HUES48 (cell line): ENCODE measurements around the gene METTL23.
"Not testable (repeated sequence)": the region's sequence is repeated elsewhere in the genome, so short reads cannot be mapped to it uniquely, and the experiment has no call there.

Experiments used
- H3K27ac ChIP-seq: one replicate; pipeline ENCODE4 v1.7.0; 2013; ENCODE audit warnings: low read depth, low read length, inconsistent platforms
- H3K27me3 ChIP-seq: 2 replicates; pipeline ENCODE4 v1.6.1; 2013; ENCODE audit warnings: mild to moderate bottlenecking, low read length; ENCODE audit not compliant: control insufficient read depth, insufficient read depth
- H3K36me3 ChIP-seq: 2 replicates; pipeline ENCODE4 v1.6.1; 2013; ENCODE audit warnings: low read length; ENCODE audit not compliant: control insufficient read depth, insufficient read depth
- H3K4me1 ChIP-seq: 2 replicates; pipeline ENCODE4 v1.6.1; 2013; ENCODE audit warnings: mild to moderate bottlenecking, low read length; ENCODE audit not compliant: control insufficient read depth, insufficient read depth
- H3K4me3 ChIP-seq: 2 replicates; pipeline ENCODE4 v1.5.1; 2013; ENCODE audit warnings: mild to moderate bottlenecking, low read depth, low read length
- H3K9ac ChIP-seq: 2 replicates; pipeline ENCODE4 v1.6.1; 2013; ENCODE audit warnings: mild to moderate bottlenecking, low read depth, low read length, moderate library complexity
- H3K9me3 ChIP-seq: 2 replicates; pipeline ENCODE4 v1.6.1; 2013; ENCODE audit warnings: low read length; ENCODE audit not compliant: control insufficient read depth, insufficient read depth

METTL23 gene

DNA sequence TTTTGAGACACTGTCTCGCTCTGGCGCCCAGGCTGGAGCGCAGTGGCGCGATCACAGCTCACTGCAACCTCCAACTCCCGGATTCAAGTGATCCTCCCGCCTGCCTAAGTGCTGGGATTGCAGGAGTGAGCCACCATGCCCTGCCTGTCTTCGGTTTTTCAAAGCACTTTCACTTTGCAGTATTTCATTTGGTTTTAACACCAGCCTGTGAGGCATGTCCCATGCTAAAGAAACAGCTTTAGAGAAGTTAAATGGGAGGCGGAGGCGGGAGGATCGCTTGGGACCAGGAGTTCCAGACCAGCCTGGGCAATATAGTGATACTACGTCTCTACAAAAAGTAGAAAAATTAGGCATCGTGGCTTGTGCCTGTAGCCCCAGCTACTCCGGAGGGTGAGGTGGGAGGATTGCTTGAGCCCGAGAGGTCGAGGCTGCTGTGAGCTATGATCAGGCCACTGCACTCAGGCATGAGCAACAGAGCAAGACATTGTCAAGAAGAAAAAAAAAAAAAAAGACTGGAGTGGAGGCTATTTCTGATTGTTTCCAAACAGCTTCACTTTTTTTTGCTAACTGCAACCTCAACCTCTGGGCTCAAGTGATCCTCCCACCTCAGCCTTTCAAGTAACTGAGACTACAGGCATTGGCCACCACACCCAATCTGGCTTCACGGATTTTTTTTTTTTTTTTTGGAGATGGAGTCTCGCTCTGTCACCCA lies 1.3 kb downstream of the METTL23 start:
- peak overlapping the region; percentile 99 for H3K4me3 ChIP-seq
- H3K9ac ChIP-seq, result no peak overlapping the region
- no peaks in the 10 kb centered on the region for H3K4me1 ChIP-seq
- no peaks in the 10 kb centered on the region for H3K27me3 ChIP-seq
- H3K9me3 ChIP-seq, result no peaks in the 10 kb centered on the region
- H3K27ac ChIP-seq, result no peak overlapping the region
- peaks cover 41% of the 10 kb centered on the region for H3K36me3 ChIP-seq

DNA sequence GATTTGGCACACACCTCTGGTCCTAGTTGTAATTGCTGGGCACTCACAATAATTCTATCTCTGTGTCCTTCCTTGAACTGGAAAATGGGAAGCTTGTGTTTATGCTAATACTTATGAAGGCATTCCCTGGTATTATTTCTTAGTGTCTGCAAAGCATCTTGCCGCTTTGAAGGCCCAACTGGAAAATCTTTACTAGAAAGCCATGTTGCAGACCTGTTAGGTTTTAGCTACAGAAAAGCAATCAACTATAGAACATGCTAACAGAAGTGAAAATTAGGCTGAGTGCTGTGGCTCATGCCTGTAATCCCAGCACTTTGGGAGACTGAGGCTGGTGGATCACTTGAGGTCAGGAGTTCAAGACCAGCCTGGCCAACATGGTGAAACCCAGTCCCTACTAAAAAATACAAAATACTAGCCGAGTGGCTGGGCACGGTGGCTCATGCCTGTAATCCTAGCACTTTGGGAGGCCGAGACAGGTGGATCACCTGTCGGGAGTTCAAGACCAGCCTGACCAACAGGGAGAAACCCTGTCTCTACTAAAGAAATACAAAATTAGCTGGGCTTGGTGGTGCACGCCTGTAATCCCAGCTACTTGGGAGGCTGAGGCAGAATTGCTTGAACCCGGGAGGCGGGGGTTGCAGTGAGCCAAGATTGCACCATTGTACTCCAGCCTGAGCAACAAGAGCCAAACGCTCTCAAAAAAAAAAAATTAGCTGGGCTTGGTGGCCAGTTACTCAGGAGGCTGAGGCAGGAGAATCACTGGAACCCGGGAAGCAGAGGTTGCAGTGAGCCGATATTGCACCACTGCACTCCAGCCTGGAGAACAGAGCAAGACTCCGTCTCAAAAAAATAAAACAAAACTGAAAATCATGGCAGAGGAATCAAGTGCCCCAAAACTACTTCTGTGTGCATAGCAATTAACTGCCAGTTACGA lies 5.4 kb downstream of the METTL23 start:
- H3K9me3 ChIP-seq, H3K27me3 ChIP-seq, H3K9ac ChIP-seq, H3K4me3 ChIP-seq: not testable (repeated sequence)
- peaks cover 12% of the 10 kb centered on the region; the same call in 1 of the 2 replicates for H3K4me1 ChIP-seq
- peak overlapping the region; percentile 31 for H3K27ac ChIP-seq
- peaks cover 60% of the 10 kb centered on the region for H3K36me3 ChIP-seq

DNA sequence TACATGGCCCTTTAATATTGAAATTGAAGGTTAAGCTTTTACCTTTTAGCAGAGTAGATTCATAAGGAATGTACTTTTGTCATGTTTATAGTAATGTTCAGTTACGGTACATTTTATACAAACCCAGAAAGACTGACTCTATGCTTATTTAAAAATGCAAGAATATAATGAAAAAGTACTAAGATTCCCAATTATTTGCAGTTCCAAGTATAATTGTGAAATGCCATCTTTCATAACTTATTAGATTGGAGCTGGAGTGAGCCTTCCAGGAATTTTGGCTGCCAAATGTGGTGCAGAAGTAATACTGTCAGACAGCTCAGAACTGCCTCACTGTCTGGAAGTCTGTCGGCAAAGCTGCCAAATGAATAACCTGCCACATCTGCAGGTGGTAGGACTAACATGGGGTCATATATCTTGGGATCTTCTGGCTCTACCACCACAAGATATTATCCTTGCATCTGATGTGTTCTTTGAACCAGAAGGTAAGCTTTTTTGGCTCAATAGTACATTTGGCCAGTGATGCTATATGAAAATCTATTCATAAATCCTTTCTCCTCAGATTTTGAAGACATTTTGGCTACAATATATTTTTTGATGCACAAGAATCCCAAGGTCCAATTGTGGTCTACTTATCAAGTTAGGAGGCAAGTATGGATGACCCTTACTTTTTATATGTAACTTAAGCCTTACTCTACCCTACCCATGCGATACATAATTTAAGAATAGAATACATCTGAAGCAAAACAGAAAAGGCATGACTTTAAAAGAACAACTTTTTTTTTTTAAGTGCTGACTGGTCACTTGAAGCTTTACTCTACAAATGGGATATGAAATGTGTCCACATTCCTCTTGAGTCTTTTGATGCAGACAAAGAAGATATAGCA lies 6.3 kb downstream of the METTL23 start:
- Histone ChIP-seq H3K9me3 (no peaks in the 10 kb centered on the region), H3K4me3 (peak overlapping the region; percentile 99; the same call in 1 of the 2 replicates), H3K9ac (no peak overlapping the region), H3K27me3 (no peaks in the 10 kb centered on the region), H3K27ac (peak overlapping the region; percentile 36), H3K4me1 (peaks cover 12% of the 10 kb centered on the region; the same call in 1 of the 2 replicates), H3K36me3 (peaks cover 60% of the 10 kb centered on the region)

DNA sequence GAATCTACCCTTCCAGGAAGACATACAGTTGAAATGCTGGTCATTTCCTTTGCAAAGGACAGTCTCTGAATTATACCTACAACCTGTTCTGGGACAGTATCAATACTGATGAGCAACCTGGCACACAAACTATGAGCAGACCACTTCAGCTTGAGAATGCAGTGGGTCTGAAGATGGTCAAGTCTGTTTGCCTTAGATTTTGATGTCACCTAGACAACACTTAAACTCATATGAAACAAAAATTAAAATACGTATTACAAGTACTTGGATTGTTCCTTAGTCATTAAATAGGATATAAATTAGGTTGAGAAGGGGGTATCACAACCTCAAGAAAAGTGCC lies 6.9 kb downstream of the METTL23 start:
- Histone ChIP-seq H3K4me1 (peaks cover 15% of the 10 kb centered on the region), H3K27me3 (no peaks in the 10 kb centered on the region), H3K36me3 (peaks cover 60% of the 10 kb centered on the region), H3K4me3 (peak overlapping the region; percentile 99), H3K9ac (no peak overlapping the region), H3K9me3 (no peaks in the 10 kb centered on the region), H3K27ac (peak overlapping the region; percentile 36)

DNA sequence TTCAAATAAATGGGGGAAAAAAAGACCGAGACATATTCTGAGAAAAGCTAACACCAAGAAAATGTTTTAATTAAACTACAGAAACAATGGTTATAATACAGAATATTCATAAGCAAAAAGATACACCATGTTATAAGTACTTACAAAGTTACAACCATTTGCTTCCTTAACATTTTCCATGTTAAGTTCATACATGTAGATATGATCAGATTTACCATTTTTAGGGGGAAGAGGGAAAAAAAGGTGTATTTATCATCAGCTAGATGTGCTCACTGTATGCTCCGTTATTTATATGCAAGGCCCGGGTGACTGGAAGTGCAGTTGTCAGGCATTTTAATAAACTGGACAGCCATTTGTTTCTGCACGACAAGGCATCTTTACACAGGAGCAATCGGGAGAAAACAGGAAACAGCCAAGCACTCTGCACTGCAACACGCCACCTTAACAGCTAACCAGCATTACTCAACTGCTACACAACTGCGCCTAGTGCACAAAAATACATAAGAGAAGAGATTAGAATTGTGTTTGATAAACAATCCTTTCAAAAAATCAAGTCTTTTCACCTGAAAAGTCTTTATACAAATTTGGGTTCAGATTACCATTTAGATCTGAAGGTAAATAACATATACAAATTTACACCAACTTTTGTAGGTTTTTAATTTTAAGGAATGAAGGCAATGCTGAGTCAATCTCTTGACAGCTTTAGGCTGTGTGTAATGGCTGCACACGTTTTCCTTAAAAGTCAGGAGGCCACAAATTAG lies 7.6 kb downstream of the METTL23 start:
- H3K27me3 ChIP-seq, result no peaks in the 10 kb centered on the region
- no peaks in the 10 kb centered on the region for H3K9me3 ChIP-seq
- H3K4me1 ChIP-seq, result peaks cover 19% of the 10 kb centered on the region
- peak overlapping the region; percentile 36 for H3K27ac ChIP-seq
- peaks cover 59% of the 10 kb centered on the region for H3K36me3 ChIP-seq
- H3K9ac ChIP-seq, result peak overlapping the region; percentile 11; the same call in 1 of the 2 replicates
- H3K4me3 ChIP-seq, result peak overlapping the region; percentile 99

DNA sequence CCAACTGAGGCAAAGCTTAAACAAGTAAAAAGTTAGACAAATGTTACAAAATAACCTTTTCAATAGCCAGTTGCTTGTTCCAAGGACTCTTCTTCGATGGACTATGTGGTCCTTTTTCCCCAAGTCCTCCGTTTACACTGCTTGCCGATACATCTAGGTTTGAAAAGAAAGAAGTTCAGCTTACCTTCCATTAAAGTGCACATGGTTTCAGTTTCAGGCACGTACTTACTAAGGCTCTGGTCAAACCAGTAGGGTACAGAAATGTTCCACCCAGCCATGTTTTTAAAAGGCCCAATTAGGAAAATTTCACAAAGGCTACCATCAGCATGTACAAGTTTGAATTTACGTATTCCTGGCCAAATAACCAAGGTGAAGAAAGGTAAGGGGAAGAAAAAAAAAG lies 8.4 kb downstream of the METTL23 start:
- no peaks in the 10 kb centered on the region for H3K9me3 ChIP-seq
- peak overlapping the region; percentile 100 for H3K9ac ChIP-seq
- no peaks in the 10 kb centered on the region for H3K27me3 ChIP-seq
- peaks cover 19% of the 10 kb centered on the region for H3K4me1 ChIP-seq
- H3K36me3 ChIP-seq, result peaks cover 56% of the 10 kb centered on the region
- H3K4me3 ChIP-seq, result peak overlapping the region; percentile 99
- H3K27ac ChIP-seq, result peak overlapping the region; percentile 47

DNA sequence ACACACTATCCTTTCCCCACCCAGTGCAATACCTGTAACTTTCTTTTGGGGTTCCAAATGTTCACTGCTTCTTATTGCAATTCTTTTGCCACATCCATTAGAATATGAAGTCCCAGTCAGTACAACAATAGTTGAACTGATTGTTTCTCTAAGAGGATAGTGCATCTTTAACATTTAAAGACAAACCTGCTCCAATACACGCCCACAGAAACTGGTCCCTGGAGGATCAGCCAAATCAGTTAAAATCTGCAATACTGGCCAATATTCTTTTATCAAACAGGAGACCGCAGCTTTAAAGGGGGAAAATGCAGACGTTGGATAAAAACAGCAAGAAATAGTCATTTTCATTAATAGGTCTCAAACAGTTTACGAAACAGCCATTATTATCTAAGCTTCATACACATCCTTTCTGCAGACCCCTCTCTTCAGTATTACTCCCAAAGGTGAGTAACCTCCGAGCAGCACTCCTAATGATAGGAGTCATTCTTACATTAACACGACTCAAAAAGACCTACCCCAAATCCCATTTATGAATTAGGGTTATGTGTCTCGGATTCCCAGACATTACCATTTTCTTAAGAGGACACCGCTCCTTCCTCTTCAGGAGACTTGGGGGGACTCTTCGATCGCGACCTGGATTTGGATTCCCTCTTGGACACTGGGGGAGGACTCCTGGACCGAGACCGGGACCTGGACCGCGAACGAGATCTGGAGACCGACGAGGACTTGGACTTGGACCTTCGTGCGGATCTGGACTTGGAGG lies 9.1 kb downstream of the METTL23 start:
- Histone ChIP-seq H3K9me3 (no peaks in the 10 kb centered on the region), H3K9ac (peak overlapping the region; percentile 100), H3K4me3 (peak overlapping the region; percentile 99), H3K27ac (peak overlapping the region; percentile 97), H3K4me1 (peaks cover 19% of the 10 kb centered on the region), H3K36me3 (peaks cover 50% of the 10 kb centered on the region), H3K27me3 (no peaks in the 10 kb centered on the region)

DNA sequence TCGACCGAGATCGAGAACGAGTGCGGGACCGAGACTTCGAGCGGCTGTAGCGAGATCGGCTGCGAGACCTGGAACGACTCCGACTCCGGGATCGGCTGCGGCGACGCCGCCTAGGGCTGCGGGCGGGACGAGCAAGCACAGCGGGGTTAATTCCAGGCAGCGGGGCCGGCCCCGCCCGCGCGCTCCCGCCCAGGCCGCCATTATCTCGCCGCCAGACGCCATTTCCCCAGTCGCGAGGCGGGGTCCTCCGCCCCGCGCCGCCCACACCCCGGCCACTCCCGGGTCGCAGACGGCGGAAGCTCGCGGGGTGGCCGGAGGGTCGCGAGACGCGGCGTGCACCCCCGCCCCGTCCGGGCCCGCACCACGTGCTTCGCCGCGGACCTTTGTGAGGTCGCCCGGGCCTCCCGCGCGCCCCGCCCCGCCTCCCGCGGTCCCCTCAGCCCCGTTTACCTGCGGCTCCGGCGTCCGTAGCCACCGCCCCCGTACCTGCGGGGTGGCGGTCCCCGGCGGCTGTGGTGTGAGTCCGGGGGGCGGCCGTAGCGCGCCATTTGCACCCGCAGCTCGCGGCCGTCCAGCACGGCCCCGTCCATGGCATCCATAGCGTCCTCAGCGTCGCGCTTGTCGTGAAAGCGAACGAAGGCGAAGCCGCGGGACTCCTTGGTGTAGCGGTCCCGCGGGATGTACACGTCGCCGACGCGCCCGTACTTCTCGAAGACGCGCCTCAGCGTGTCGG lies 9.9 kb downstream of the METTL23 start:
- peaks cover 19% of the 10 kb centered on the region for H3K4me1 ChIP-seq

DNA sequence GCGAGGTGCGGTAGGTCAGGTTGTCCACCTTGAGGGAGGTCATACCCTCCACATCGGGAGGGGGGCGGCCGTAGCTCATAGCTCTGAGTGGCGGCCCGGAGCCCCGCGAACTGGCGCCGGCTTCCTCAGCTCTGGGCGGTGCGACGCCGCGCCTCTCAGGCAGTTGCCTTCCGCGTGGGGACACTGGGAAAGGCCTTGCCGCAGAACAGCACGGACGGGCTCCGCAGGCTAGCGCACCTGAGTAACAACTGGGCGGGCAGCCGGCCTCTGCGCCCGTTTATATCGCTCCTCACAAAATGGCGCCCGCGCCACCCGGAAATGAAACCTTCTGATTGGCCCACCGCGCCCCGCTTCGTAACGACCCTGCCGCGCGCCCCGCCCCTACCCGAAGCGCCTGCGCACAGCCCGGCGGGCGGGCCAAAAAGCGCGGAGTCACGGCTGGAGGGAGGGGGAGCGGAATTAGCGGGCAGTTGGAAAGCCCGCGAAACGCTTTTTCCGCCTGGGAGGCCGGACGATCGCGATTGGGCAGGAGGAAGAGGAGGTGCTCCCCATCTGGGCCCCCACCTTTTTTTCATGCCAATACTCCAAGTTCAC lies 10.5 kb downstream of the METTL23 start, which contains the start of gene SRSF2:
Gene SRSF2 (minus strand): TSS at position 250 of the 594 bp plus-strand sequence. CDS start 171 bp downstream, at position 79.
- Histone ChIP-seq H3K9me3 (no peaks in the 10 kb centered on the region), H3K36me3 (peaks cover 46% of the 10 kb centered on the region), H3K27ac (peak within 1 kb of the TSS; percentile 100), H3K4me1 (peaks cover 19% of the 10 kb centered on the region), H3K27me3 (no peaks in the 10 kb centered on the region), H3K9ac (peak within 1 kb of the TSS; percentile 100), H3K4me3 (peak within 1 kb of the TSS; percentile 99)

More for the DNA sequence above, 9.9 kb downstream of the METTL23 start:
- Histone ChIP-seq H3K36me3 (peaks cover 46% of the 10 kb centered on the region), H3K27ac (peak overlapping the region; percentile 97), H3K4me3 (peak overlapping the region; percentile 99), H3K27me3 (no peaks in the 10 kb centered on the region), H3K9me3 (no peaks in the 10 kb centered on the region), H3K9ac (peak overlapping the region; percentile 100)
